ENCODE data around the gene NFIA. TPM values are rescaled to one million over a fixed set of nuclear protein-coding genes. Genes with fewer than 3 reads are reported as not detected.

NFIA gene
- total and polyA plus RNA-seq, 5 donors = 15.9 to 127 (median 108) TPM

DNA sequence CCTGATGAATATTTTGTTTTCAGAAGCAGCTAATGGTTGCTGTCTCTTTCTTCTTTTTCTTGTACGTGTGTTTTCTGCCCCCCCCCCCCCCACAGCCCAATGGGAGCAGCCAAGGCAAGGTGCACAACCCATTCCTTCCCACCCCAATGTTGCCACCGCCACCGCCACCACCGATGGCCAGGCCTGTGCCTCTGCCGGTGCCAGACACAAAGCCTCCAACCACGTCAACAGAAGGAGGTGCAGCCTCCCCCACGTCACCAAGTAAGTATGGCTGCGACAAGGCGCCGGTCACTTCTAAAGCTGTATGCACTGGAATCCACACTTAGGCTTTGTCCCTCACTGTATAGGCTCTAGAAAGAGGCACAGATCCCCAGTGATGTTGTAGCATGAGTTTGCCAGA, 324.1 kb downstream of the NFIA start:
- 96% methylated on average over 10 of the region's 10 CpGs for WGBS
- Histone ChIP-seq H3K9me3 (ENCODE audit: control insufficient read depth, low read length) (no peaks in the 10 kb centered on the region), H3K4me3 (ENCODE audit: low read length) (no peak overlapping the region), H3K27ac (ENCODE audit: low read length) (no peak overlapping the region), H3K27me3 (ENCODE audit: control insufficient read depth, insufficient read depth) (no peaks in the 10 kb centered on the region), H3K4me1 (ENCODE audit: control insufficient read depth, insufficient read depth, low read length) (no peaks in the 10 kb centered on the region)
- DNase-seq = no peak
- no peak for ATAC-seq
- intact Hi-C loops (cut with DNase I) = no loop called here

- no peak overlapping the region for H3K27ac ChIP-seq (ENCODE audit: low read length)
- no peaks in the 10 kb centered on the region for H3K9me3 ChIP-seq (ENCODE audit: control insufficient read depth, low read length)
- H3K27me3 ChIP-seq (ENCODE audit: control insufficient read depth, insufficient read depth) = no peaks in the 10 kb centered on the region
- intact Hi-C loops (cut with DNase I) = no loop called here
- H3K4me3 ChIP-seq (ENCODE audit: low read length) = no peak overlapping the region
- 79% methylated on average over 1 of the region's 1 CpG for WGBS
- no peak for DNase-seq
- ATAC-seq = no peak
- no peaks in the 10 kb centered on the region for H3K4me1 ChIP-seq (ENCODE audit: control insufficient read depth, insufficient read depth, low read length)
Observed at GRCh38 chr1:61412601-61413000, 330.2 kb downstream of the NFIA start.

- Histone ChIP-seq H3K27ac (ENCODE audit: low read length) (no peak overlapping the region), H3K4me3 (ENCODE audit: low read length) (no peak overlapping the region), H3K9me3 (ENCODE audit: control insufficient read depth, low read length) (no peaks in the 10 kb centered on the region), H3K4me1 (ENCODE audit: control insufficient read depth, insufficient read depth, low read length) (peaks cover under 1% of the 10 kb centered on the region), H3K27me3 (ENCODE audit: control insufficient read depth, insufficient read depth) (no peaks in the 10 kb centered on the region)
- WGBS = 60% methylated on average over 4 of the region's 4 CpGs
- intact Hi-C loops (cut with DNase I) = no loop called here
- DNase-seq (no peak), ATAC-seq (no peak)
Observed at GRCh38 chr1:61419196-61419595, 336.8 kb downstream of the NFIA start.

GRCh38 chr1:61419657-61420056, 337.3 kb downstream of the NFIA start:
- H3K27ac ChIP-seq (ENCODE audit: low read length) = no peak overlapping the region
- no peak overlapping the region for H3K4me3 ChIP-seq (ENCODE audit: low read length)
- ATAC-seq = no peak
- intact Hi-C loops (cut with DNase I) = no loop called here
- peaks cover 2% of the 10 kb centered on the region for H3K4me1 ChIP-seq (ENCODE audit: control insufficient read depth, insufficient read depth, low read length)
- H3K27me3 ChIP-seq (ENCODE audit: control insufficient read depth, insufficient read depth) = no peaks in the 10 kb centered on the region
- H3K9me3 ChIP-seq (ENCODE audit: control insufficient read depth, low read length) = no peaks in the 10 kb centered on the region
- 48% methylated on average over 5 of the region's 5 CpGs for WGBS
- DNase-seq = no peak

DNA sequence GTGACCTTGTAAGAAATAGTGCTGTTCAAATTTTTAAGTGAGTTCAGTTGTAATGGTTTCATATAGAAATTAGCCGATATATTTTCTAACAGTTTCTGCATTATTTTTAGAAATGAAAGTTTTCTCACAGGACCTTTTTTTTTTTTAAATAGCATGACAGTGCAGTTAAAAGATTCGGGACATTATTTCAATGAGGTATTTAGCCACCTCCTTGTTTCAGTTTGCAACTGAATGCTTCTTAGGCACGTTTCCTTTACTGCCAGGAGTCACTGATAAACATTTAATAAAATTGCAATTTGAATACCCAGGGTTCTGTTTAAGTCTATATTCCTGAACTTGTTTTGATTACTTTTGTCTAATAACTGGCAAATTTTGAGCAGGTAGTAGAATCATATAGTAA, 337.9 kb downstream of the NFIA start:
- intact Hi-C loops (cut with DNase I) = no loop called here
- WGBS = 26% methylated on average over 3 of the region's 3 CpGs

GRCh38 chr1:61420909-61421835, 338.8 kb downstream of the NFIA start:
- Histone ChIP-seq H3K27ac (ENCODE audit: low read length) (peak overlapping the region; percentile 70), H3K4me3 (ENCODE audit: low read length) (no peak overlapping the region), H3K27me3 (ENCODE audit: control insufficient read depth, insufficient read depth) (no peaks in the 10 kb centered on the region), H3K9me3 (ENCODE audit: control insufficient read depth, low read length) (no peaks in the 10 kb centered on the region), H3K4me1 (ENCODE audit: control insufficient read depth, insufficient read depth, low read length) (peaks cover 3% of the 10 kb centered on the region)
- DNase-seq (peak; percentile 23 to 70 (median 67)), ATAC-seq (peak; percentile 82 to 92)
- intact Hi-C loops (cut with DNase I) = no loop called here
- 61% methylated on average over 14 of the region's 14 CpGs for WGBS

More for the DNA sequence above, 337.9 kb downstream of the NFIA start:
- Histone ChIP-seq H3K4me1 (ENCODE audit: control insufficient read depth, insufficient read depth, low read length) (peaks cover 2% of the 10 kb centered on the region), H3K9me3 (ENCODE audit: control insufficient read depth, low read length) (no peaks in the 10 kb centered on the region), H3K4me3 (ENCODE audit: low read length) (no peak overlapping the region), H3K27me3 (ENCODE audit: control insufficient read depth, insufficient read depth) (no peaks in the 10 kb centered on the region), H3K27ac (ENCODE audit: low read length) (no peak overlapping the region)
- DNase-seq (no peak), ATAC-seq (no peak)

- Histone ChIP-seq H3K4me3 (ENCODE audit: low read length) (no peak overlapping the region), H3K9me3 (ENCODE audit: control insufficient read depth, low read length) (no peaks in the 10 kb centered on the region), H3K4me1 (ENCODE audit: control insufficient read depth, insufficient read depth, low read length) (peaks cover 4% of the 10 kb centered on the region), H3K27ac (ENCODE audit: low read length) (no peak overlapping the region), H3K27me3 (ENCODE audit: control insufficient read depth, insufficient read depth) (no peaks in the 10 kb centered on the region)
- DNase-seq = no peak
- intact Hi-C loops (cut with DNase I) = no loop called here
- no peak for ATAC-seq
Observed at GRCh38 chr1:61423643-61424042, 341.3 kb downstream of the NFIA start.

GRCh38 chr1:61424382-61424781, 342.0 kb downstream of the NFIA start:
- H3K4me1 ChIP-seq (ENCODE audit: control insufficient read depth, insufficient read depth, low read length) = peaks cover 4% of the 10 kb centered on the region
- H3K27me3 ChIP-seq (ENCODE audit: control insufficient read depth, insufficient read depth) = no peaks in the 10 kb centered on the region
- no peak overlapping the region for H3K4me3 ChIP-seq (ENCODE audit: low read length)
- DNase-seq = no peak
- intact Hi-C loops (cut with DNase I) = no loop called here
- WGBS = 75% methylated on average over 3 of the region's 3 CpGs
- ATAC-seq = no peak
- no peak overlapping the region for H3K27ac ChIP-seq (ENCODE audit: low read length)
- no peaks in the 10 kb centered on the region for H3K9me3 ChIP-seq (ENCODE audit: control insufficient read depth, low read length)

DNA sequence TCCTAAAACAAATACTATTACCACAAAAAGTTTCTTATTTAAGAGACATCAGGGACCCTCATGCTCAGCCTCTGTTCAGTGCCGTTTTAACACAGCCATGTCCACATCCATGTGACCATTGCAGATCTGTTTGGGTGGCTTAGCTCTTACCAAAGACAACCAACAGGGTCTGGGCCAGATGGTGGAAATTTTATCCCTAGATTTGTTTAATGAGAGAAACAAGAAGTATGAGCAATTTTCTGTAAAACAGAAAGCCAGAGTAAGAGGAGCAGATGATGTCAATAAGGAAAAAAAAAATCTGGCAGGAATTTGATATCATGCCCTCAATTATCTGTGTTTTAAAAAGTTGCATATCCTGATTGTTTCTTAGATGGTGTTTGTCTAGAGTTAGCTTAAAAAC, 342.7 kb downstream of the NFIA start:
- Histone ChIP-seq H3K27ac (ENCODE audit: low read length) (peak overlapping the region; percentile 55), H3K4me3 (ENCODE audit: low read length) (no peak overlapping the region), H3K27me3 (ENCODE audit: control insufficient read depth, insufficient read depth) (no peaks in the 10 kb centered on the region), H3K4me1 (ENCODE audit: control insufficient read depth, insufficient read depth, low read length) (peaks cover 4% of the 10 kb centered on the region), H3K9me3 (ENCODE audit: control insufficient read depth, low read length) (no peaks in the 10 kb centered on the region)
- DNase-seq (no peak), ATAC-seq (peak in 1 of 2 donors; percentile 11)
- intact Hi-C loops (cut with DNase I) = no loop called here
- WGBS = 73% methylated on average over 1 of the region's 1 CpG

DNA sequence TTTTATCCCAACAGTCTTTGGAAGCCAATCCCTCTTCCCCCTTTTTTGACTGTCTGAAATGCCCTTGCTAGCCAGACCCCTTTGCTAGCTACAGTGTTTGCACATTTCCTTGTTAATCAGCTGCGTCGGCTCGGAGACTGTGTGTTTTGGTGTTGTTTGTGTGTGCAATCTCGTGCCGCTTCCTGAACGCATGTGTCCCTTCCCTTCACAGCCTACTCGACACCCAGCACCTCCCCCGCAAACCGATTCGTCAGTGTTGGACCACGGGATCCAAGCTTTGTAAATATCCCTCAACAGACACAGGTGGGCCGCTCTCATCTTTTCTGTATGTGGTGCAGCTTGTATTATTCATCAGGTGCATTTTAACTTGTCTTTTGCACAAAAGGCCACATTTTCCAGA, 343.9 kb downstream of the NFIA start:
- intact Hi-C loops (cut with DNase I) = no loop called here
- peak; percentile 74 to 92 for ATAC-seq

GRCh38 chr1:61426885-61427284, 344.5 kb downstream of the NFIA start:
- 59% methylated on average over 2 of the region's 2 CpGs for WGBS
- DNase-seq = no peak
- Histone ChIP-seq H3K4me3 (ENCODE audit: low read length) (no peak overlapping the region), H3K27me3 (ENCODE audit: control insufficient read depth, insufficient read depth) (no peaks in the 10 kb centered on the region), H3K27ac (ENCODE audit: low read length) (peak overlapping the region; percentile 21), H3K9me3 (ENCODE audit: control insufficient read depth, low read length) (no peaks in the 10 kb centered on the region), H3K4me1 (ENCODE audit: control insufficient read depth, insufficient read depth, low read length) (peaks cover 4% of the 10 kb centered on the region)
- ATAC-seq = peak; percentile 15 to 34
- intact Hi-C loops (cut with DNase I) = no loop called here

More for the DNA sequence above, 343.9 kb downstream of the NFIA start:
- H3K9me3 ChIP-seq (ENCODE audit: control insufficient read depth, low read length) = no peaks in the 10 kb centered on the region
- H3K27me3 ChIP-seq (ENCODE audit: control insufficient read depth, insufficient read depth) = no peaks in the 10 kb centered on the region
- peak; percentile 56 to 81 (median 72) for DNase-seq
- H3K27ac ChIP-seq (ENCODE audit: low read length) = peak overlapping the region; percentile 37
- peaks cover 4% of the 10 kb centered on the region for H3K4me1 ChIP-seq (ENCODE audit: control insufficient read depth, insufficient read depth, low read length)
- H3K4me3 ChIP-seq (ENCODE audit: low read length) = no peak overlapping the region
- WGBS = 33% methylated on average over 12 of the region's 12 CpGs

All from right cardiac atrium (tissue), 5 donors.